Prostate gland (tissue), 2 donors: Measurements from ENCODE around the gene COL16A1.

Experiments
- CTCF ChIP-seq, 4 experiments: fragments of 200-600 bp in 2 of 4; fragments of 450-650 bp in 2 of 4; sonication (generic) in 2 of 4; IDR thresholded peaks; 1 replicate in 3 of 4; 2 replicates in 1 of 4; pipeline ENCODE4 v1.5.1; 2016 to 2019; ENCODE audit warnings: antibody characterized with exemption in 4 of 4, mild to moderate bottlenecking in 2 of 4, moderate library complexity in 2 of 4
- POLR2A ChIP-seq: fragments of 450-650 bp; IDR thresholded peaks from one replicate; pipeline ENCODE4 v1.6.1; 2016; ENCODE audit warnings: antibody characterized with exemption, mild to moderate bottlenecking
- POLR2AphosphoS5 ChIP-seq: sonication (generic); formaldehyde crosslinking; IDR thresholded peaks from one replicate; pipeline ENCODE4 v1.6.1; 2017; ENCODE audit warnings: antibody characterized with exemption

DNA sequence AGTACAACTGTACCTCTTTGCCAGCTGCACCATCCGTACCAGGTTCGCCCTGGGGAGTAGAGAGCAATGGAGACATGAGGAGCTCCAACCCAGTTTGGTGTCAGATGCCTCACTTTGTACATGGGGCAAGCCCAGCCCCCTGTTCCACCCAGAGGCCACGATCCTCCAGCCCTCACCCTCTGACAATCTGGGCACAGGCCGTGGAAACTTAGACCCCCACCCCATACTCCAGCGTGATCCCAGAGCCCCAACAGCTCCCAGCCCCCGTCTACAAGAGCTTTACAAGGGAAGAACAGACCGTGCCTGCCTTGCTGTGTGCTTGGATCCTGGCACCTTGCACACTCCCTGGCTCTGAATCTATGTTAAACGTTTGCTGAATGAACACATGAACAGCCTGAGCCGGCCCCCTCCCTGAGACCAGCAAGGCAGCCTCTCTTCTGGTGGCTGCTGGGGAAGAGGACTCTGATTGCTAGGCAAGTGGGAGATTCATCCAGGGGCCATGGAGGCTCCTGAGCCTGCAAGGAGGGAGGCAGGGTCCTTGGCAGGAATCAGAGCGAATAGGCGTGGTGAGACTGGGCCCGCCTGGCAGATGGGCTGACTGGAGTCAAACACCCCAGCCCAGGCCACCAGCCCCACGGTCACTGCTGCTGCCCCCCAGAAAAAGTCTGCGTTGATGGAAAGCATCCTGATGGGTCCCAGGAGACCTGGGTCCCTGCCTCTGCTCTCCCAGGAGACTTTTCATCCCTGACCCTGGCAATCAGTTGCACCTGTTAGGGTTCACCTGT lies 46.6 kb downstream of the COL16A1 start:
- TF ChIP-seq CTCF (IDR thresholded peaks at IDR 0.05) (no peak), POLR2AphosphoS5 (no peak), POLR2A (no peak)
